Glutamatergic neuron (in vitro differentiated cells): ENCODE measurements around the gene ESRP2. TPM values are rescaled to one million over a fixed set of nuclear protein-coding genes. Genes with fewer than 3 reads are reported as not detected.

Source experiments
- DNase-seq: peaks from one replicate; pipeline ENCODE4 v3.0.0; 2022
- H3K27ac Mint-ChIP-seq: one replicate; pipeline ENCODE4 v1.8.0; 2020; ENCODE audit warnings: mild to moderate bottlenecking, mixed read lengths, inconsistent platforms; ENCODE audit not compliant: unreplicated experiment
- H3K27me3 Mint-ChIP-seq: one replicate; pipeline ENCODE4 v1.8.0; 2020; ENCODE audit warnings: mild to moderate bottlenecking, moderate library complexity, mixed read lengths, inconsistent platforms; ENCODE audit not compliant: unreplicated experiment
- H3K36me3 Mint-ChIP-seq: one replicate; pipeline ENCODE4 v1.8.0; 2020; ENCODE audit warnings: mild to moderate bottlenecking, mixed read lengths, inconsistent platforms; ENCODE audit not compliant: unreplicated experiment
- H3K4me1 Mint-ChIP-seq: one replicate; pipeline ENCODE4 v1.8.0; 2020; ENCODE audit warnings: mild to moderate bottlenecking, low read depth, mixed read lengths, inconsistent platforms; ENCODE audit not compliant: unreplicated experiment
- H3K4me3 Mint-ChIP-seq: one replicate; pipeline ENCODE4 v1.8.0; 2020; ENCODE audit warnings: mild to moderate bottlenecking, mixed read lengths, inconsistent platforms; ENCODE audit not compliant: unreplicated experiment
- H3K9me3 Mint-ChIP-seq: one replicate; pipeline ENCODE4 v1.8.0; 2020; ENCODE audit warnings: mild to moderate bottlenecking, moderate library complexity, mixed read lengths, inconsistent platforms; ENCODE audit not compliant: unreplicated experiment
- total RNA-seq: library from RNA; stranded (reverse); fragmentation: NEBNext Ultra II Directional; extraction: Animal tissue kit (Norgen Biotek cat#: 25700); gene quantifications from one replicate; pipeline ENCODE4 v1.2.1, GENCODE V29; 2021; ENCODE audit not compliant: unreplicated experiment
- TF ChIP-seq, protein P1 (sequence below): fragments of 200-600 bp; sonication (generic); IDR thresholded peaks from one replicate; pipeline ENCODE4 v1.5.0; 2021; ENCODE audit not compliant: partially characterized antibody, unreplicated experiment

Gene ESRP2
- total RNA-seq, 1 donor from 2014 or later, result not detected

DNA sequence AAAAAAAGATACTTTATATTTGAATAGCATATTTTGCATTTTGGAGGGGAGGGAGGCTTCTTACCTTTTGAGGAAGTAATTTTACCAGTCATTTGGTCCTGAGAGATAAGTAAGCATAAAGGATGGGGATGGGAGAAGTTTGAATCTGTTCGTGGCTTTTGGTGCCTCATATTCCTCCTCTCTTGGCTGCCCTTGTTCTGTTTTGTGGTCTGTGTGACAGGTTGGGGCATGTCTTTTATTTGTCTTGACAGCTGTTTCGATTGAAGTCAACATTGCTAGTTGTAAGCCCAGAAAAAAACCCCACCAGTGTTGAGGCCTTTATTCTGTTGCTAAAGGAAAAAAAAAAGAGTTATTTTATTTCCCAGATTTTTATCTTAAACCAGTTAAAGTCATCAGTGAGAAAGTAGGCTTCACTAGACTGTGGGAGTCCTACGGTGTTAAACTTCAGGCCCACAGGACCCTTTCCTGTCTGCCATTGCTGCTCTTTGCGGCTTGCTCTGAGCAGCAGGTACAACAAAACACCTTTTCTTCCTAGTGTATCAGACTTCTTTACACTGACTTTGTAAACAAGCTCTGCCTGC is 39.8 kb upstream of the ESRP2 start:
- Mint-ChIP-seq H3K36me3 (peaks cover 9% of the 10 kb centered on the region), H3K4me1 (peaks cover 9% of the 10 kb centered on the region), H3K9me3 (peaks cover 3% of the 10 kb centered on the region), H3K4me3 (no peak overlapping the region), H3K27ac (no peak overlapping the region), H3K27me3 (peaks cover 5% of the 10 kb centered on the region)
- no peak for DNase-seq
- TF ChIP-seq, protein P1, sequence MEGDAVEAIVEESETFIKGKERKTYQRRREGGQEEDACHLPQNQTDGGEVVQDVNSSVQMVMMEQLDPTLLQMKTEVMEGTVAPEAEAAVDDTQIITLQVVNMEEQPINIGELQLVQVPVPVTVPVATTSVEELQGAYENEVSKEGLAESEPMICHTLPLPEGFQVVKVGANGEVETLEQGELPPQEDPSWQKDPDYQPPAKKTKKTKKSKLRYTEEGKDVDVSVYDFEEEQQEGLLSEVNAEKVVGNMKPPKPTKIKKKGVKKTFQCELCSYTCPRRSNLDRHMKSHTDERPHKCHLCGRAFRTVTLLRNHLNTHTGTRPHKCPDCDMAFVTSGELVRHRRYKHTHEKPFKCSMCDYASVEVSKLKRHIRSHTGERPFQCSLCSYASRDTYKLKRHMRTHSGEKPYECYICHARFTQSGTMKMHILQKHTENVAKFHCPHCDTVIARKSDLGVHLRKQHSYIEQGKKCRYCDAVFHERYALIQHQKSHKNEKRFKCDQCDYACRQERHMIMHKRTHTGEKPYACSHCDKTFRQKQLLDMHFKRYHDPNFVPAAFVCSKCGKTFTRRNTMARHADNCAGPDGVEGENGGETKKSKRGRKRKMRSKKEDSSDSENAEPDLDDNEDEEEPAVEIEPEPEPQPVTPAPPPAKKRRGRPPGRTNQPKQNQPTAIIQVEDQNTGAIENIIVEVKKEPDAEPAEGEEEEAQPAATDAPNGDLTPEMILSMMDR, result no peak

DNA sequence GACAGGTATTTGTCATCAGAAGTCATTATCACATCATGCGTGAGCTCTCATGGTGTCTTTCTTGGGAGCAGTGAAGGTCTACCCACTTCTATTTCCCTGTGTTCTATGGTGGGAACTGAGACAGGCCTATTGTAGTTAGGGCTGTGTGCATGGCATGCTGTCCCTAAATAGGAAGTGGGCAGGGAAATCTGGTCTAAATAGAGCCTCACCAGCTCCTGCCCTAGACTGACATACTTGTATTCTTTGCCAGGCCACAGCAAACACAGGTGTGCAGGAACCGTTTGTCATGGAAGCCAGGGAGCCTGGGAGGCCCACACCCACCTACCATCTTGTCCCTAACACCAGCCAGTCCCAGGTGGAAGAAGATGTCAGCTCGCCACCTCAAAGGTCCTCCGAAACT is 38.5 kb upstream of the ESRP2 start:
- no peak overlapping the region for H3K27ac Mint-ChIP-seq
- H3K4me3 Mint-ChIP-seq, result no peak overlapping the region
- TF ChIP-seq, protein P1, result no peak
- peaks cover 3% of the 10 kb centered on the region for H3K27me3 Mint-ChIP-seq
- H3K9me3 Mint-ChIP-seq, result peaks cover 3% of the 10 kb centered on the region
- peaks cover 4% of the 10 kb centered on the region for H3K36me3 Mint-ChIP-seq
- DNase-seq, result no peak
- peaks cover 9% of the 10 kb centered on the region for H3K4me1 Mint-ChIP-seq

DNA sequence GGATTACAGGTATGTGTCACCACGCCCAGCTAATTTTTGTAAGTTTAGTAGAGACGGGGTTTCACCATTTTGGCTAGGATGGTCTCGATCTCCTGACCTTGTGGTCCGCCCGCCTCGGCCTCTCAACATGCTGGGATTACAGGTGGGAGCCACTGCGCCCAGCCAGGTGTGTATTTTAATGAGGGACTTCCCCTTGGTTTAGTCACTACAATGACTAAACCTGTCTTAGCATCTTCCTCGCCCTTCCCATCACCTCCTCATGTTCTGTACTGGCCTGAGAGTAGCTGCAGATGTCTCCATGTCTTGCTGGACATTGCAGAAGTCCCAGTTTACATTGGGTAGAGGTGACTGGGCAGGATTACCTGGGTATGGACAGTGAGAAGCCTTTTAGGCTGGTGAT is 38.0 kb upstream of the ESRP2 start:
- H3K4me1 Mint-ChIP-seq, result peaks cover 14% of the 10 kb centered on the region

DNA sequence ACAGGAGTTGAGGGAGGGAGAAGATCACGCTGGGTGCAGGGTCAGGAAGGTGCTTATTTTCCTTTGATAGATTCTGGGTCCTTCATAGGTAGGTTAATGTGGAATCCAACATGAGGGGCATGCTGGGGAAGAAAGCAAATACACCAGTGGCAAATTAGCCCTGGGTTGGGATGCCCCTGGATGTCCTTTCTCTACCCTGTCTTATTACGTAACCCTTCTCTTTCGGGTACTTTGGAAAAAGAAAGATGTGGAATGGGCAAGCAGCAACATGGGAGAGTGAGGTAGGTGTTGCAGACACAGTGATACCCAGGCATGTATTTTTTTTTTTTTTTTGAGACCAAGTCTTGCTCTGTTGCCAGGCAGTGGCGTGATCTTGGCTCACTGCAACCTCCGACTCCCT is 37.5 kb upstream of the ESRP2 start:
- H3K27ac Mint-ChIP-seq, result no peak overlapping the region
- no peak overlapping the region for H3K4me3 Mint-ChIP-seq
- TF ChIP-seq, protein P1, result no peak
- H3K27me3 Mint-ChIP-seq, result peaks cover 3% of the 10 kb centered on the region
- peaks cover 14% of the 10 kb centered on the region for H3K4me1 Mint-ChIP-seq
- peaks cover 2% of the 10 kb centered on the region for H3K9me3 Mint-ChIP-seq
- H3K36me3 Mint-ChIP-seq, result no peaks in the 10 kb centered on the region
- DNase-seq, result no peak

More for the DNA sequence above, 38.0 kb upstream of the ESRP2 start:
- Mint-ChIP-seq H3K27me3 (peaks cover 3% of the 10 kb centered on the region), H3K9me3 (peaks cover 2% of the 10 kb centered on the region), H3K36me3 (no peaks in the 10 kb centered on the region), H3K27ac (no peak overlapping the region), H3K4me3 (no peak overlapping the region)
- TF ChIP-seq, protein P1, result no peak
- no peak for DNase-seq

DNA sequence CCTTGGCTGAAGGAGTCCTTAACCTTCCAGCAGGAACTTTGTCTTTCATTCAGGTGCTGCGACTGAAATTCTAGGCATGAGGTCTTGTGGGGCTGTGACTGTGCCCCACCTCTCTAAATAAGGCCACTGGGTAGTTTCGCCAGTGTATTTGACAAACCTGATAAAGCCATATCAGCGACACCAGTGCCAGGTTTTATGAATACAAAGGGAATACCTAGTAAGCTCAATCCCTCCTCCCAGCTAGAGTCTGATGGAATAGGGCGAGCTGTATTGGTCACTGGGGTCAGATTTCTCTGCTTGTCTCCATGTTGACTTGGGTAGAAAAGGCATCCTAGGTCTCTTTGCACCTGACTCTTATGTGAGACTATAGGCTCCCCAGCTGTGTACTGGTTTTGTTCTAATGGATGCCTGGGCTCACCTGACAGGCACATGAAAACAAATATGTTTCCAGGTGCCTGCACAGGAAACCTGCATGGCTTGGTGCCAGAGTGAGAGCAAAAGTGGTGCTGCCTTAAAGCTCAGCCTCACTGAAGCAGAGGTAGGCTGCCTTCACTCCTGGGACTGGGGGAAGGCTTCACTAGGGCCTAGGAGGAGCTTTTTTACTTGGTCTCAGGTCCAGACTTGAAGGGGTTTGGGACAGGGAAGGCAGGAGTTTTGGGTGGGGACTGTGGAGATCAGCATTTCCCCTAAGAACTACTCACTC is 36.7 kb upstream of the ESRP2 start:
- Mint-ChIP-seq H3K4me1 (peaks cover 19% of the 10 kb centered on the region), H3K27me3 (peaks cover 3% of the 10 kb centered on the region), H3K9me3 (peaks cover 2% of the 10 kb centered on the region), H3K27ac (no peak overlapping the region), H3K36me3 (no peaks in the 10 kb centered on the region), H3K4me3 (no peak overlapping the region)
- TF ChIP-seq, protein P1, result no peak
- no peak for DNase-seq
